ENCODE measurements around the gene NTN4.
"Not testable (repeated sequence)": the region's sequence is repeated elsewhere in the genome, so short reads cannot be mapped to it uniquely, and the experiment has no call there.

Gene NTN4

DNA sequence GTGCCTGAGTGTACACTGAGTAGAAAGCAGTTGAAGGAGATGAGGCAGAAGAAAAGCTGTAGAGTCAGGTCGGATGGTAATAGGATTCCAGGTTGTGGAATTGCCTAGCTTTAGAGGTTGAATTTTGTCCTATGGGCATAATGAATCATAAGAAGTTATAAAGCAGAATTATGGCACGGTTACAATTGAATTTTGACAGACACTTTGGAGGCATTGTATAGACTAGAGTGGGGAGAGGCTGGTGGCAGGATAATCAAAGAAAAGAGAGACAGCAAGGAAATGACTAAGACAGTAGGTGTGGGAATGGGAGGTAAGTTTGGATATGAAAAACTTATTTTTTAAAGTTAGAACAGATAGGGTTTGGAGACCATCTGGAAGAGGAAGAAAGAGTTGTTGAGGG lies 102.6 kb downstream of the NTN4 start:
- Mint-ChIP-seq H3K4me1 (ENCODE audit: low read depth) (no peaks in the 10 kb centered on the region), H3K27ac (no peak overlapping the region), H3K9me3 (ENCODE audit: low read depth) (no peaks in the 10 kb centered on the region), H3K4me3 (no peak overlapping the region), H3K27me3 (no peaks in the 10 kb centered on the region), H3K36me3 (no peaks in the 10 kb centered on the region)

DNA sequence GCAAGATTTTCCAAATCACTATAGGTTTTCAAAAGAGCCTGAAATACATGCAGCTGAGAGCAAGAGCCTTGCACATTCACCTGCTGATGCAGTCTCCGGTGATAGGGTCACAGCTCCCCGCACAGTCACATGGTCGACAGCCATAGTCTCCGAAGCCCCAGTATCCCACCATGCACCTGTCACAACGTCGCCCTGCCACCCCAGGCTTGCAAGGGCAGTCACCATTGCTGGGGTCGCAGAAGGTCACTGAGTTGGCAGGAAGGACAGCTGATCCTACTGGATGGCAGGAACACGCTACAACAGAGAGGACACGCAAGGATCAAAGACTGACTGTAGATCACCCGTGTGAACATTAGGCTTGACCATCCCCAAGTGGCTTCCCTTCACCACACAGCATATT lies 107.1 kb downstream of the NTN4 start:
- no peaks in the 10 kb centered on the region for H3K27me3 Mint-ChIP-seq
- no peak overlapping the region for H3K4me3 Mint-ChIP-seq
- no peaks in the 10 kb centered on the region for H3K4me1 Mint-ChIP-seq (ENCODE audit: low read depth)
- H3K36me3 Mint-ChIP-seq: no peaks in the 10 kb centered on the region
- H3K9me3 Mint-ChIP-seq (ENCODE audit: low read depth): no peaks in the 10 kb centered on the region
- no peak overlapping the region for H3K27ac Mint-ChIP-seq

DNA sequence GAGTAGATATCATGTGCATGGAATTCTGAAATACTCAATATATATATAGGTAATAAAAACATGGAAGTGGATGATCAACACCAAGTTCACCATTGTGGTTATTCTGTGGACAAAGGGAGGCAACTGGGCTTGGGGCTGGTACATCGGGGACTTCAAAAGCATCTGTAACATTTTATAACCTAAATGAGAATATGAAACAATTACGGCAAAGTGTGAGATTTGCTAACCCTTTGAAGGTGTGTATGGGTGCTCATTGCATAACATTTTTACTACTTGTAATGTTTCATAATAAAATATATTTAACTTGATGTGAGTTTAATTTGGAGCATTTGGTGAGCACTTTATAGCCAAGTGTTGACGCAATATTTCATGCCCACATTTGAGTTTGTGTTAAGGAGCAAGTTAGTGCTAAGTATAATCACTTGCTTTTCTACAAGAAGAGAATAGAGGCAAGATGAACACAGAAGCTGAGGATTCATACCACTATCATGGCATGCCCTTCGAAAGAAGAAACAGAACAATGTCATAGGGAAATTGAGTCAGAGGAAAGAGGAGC lies 109.3 kb downstream of the NTN4 start:
- Mint-ChIP-seq H3K27me3 (no peaks in the 10 kb centered on the region), H3K36me3 (no peaks in the 10 kb centered on the region), H3K9me3 (ENCODE audit: low read depth) (no peaks in the 10 kb centered on the region)

DNA sequence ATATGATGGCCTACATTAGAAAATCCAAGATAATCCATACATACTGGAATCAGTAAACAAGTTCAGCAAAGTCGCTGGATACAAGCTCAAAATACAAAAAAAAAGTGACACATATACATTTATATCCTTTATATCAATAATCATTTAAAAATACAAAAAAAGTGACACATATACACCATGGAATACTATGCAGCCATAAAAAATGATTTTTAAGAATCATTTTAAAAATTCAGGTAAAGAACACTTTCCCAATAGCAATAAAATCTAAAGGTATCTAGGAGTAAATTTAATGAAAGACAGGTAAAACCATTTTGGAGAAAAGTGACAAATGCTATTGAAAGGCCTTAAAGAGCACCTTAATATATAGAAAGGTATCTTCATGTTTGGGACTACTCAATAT lies 111.9 kb downstream of the NTN4 start:
- no peaks in the 10 kb centered on the region for H3K27me3 Mint-ChIP-seq

More for the DNA sequence above, 109.3 kb downstream of the NTN4 start:
- H3K27ac Mint-ChIP-seq: no peak overlapping the region
- H3K4me3 Mint-ChIP-seq: no peak overlapping the region
- no peaks in the 10 kb centered on the region for H3K4me1 Mint-ChIP-seq (ENCODE audit: low read depth)

DNA sequence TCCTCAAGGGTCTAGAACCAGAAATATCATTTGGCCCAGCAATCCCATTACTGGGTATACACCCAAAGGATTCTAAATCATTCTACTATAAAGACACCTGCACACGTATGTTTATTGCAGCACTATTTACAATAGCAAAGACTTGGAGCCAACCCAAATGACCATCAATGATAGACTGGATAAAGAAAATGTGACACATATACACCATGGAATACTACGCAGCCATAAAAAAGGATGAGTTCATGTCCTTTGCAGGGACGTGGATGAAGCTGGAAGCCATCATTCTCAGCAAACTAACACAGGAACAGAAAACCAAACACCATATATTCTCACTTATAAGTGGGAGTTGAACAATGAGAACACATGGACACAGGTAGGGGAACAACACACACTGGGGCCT lies 112.8 kb downstream of the NTN4 start:
- not testable (repeated sequence) for H3K9me3 Mint-ChIP-seq (ENCODE audit: low read depth); H3K27ac Mint-ChIP-seq; H3K4me1 Mint-ChIP-seq (ENCODE audit: low read depth); H3K27me3 Mint-ChIP-seq; H3K4me3 Mint-ChIP-seq; H3K36me3 Mint-ChIP-seq

More for the DNA sequence above, 111.9 kb downstream of the NTN4 start:
- no peak overlapping the region for H3K27ac Mint-ChIP-seq
- no peak overlapping the region for H3K4me3 Mint-ChIP-seq
- H3K36me3 Mint-ChIP-seq: no peaks in the 10 kb centered on the region
- no peaks in the 10 kb centered on the region for H3K9me3 Mint-ChIP-seq (ENCODE audit: low read depth)
- H3K4me1 Mint-ChIP-seq (ENCODE audit: low read depth): no peaks in the 10 kb centered on the region

DNA sequence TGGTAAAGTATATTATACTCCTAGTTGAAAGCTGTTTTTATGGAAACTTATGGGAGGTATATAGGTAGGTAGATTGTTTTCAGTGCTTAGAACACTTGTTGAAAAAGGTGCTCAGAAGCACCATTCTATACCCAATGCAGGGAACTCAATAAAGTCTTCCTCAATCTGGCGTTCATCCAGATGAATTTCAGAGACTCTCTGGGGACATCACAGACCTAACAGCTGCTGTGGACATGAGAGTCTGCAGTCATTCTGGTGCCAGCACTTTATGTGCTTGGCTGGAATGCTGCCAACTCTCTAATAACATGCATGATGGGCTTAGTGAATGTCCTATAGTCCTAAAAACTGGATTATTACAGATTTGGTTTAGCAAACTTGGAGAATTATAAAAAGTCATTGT lies 115.9 kb downstream of the NTN4 start:
- Mint-ChIP-seq H3K9me3 (ENCODE audit: low read depth) (no peaks in the 10 kb centered on the region), H3K27ac (no peak overlapping the region), H3K36me3 (no peaks in the 10 kb centered on the region), H3K4me3 (no peak overlapping the region), H3K27me3 (no peaks in the 10 kb centered on the region), H3K4me1 (ENCODE audit: low read depth) (no peaks in the 10 kb centered on the region)

DNA sequence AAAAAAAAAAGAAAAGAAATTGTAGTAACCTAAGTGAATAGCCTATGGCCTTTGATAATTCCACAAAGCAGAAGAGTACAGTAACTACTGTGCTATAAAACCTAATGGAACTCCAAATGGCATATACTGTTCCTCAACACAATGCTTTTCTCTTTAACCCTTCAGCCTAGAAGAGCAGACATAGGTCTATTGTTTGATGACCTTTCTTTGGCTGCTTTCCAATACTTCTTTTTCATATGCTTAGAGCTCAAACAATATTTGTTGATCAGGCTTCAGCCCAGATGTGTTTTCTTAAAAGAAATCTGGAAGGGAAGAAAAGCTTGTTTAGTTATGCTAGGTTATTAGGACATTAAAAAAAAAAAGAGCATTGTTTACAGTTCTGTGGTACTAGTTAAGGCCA lies 116.4 kb downstream of the NTN4 start:
- H3K4me1 Mint-ChIP-seq (ENCODE audit: low read depth): no peaks in the 10 kb centered on the region
- no peaks in the 10 kb centered on the region for H3K36me3 Mint-ChIP-seq
- H3K4me3 Mint-ChIP-seq: no peak overlapping the region
- H3K27ac Mint-ChIP-seq: no peak overlapping the region
- no peaks in the 10 kb centered on the region for H3K27me3 Mint-ChIP-seq
- H3K9me3 Mint-ChIP-seq (ENCODE audit: low read depth): no peaks in the 10 kb centered on the region

DNA sequence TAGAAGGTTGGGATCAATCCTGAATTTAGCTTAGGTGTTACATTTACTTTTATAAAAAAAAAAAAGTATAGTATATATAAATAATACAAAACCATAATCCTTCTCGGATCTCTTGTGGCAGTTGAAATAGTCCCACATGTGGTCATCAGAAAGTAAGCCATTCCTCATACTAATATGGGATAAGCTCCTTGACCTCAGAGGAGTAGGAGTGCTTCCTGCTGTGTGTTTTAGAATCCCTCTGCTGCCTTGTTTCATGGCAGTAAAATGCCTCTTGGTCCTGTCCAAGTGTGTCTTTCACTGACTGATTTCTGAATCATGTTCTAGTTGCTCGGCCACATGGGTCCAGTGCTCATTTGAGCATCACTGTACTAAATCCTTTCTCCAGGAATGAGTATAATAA lies 117.0 kb downstream of the NTN4 start:
- no peaks in the 10 kb centered on the region for H3K9me3 Mint-ChIP-seq (ENCODE audit: low read depth)
- H3K27me3 Mint-ChIP-seq: no peaks in the 10 kb centered on the region
- H3K27ac Mint-ChIP-seq: no peak overlapping the region
- H3K4me3 Mint-ChIP-seq: no peak overlapping the region
- H3K4me1 Mint-ChIP-seq (ENCODE audit: low read depth): no peaks in the 10 kb centered on the region
- H3K36me3 Mint-ChIP-seq: no peaks in the 10 kb centered on the region

DNA sequence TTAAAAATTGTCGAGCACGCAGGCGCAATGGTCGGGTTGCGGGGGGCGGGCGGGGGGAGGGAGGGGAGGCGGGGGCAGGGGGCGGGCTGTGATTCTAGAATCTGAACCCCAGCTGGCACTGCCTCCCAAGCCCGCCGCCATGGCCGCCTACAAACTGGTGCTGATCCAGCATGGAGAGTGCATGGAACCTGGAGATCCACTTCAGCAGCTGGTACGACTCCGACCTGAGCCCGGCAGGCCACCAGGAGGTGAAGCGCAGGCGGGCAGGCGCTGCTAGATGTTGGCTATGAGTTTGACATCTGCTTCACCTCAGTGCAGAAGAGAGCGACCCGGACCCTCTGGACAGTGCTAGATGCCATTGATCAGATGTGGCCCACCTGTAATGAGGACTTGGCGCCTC lies 118.4 kb downstream of the NTN4 start:
- H3K27me3 Mint-ChIP-seq: no peaks in the 10 kb centered on the region
- no peaks in the 10 kb centered on the region for H3K9me3 Mint-ChIP-seq (ENCODE audit: low read depth)
- no peaks in the 10 kb centered on the region for H3K4me1 Mint-ChIP-seq (ENCODE audit: low read depth)
- H3K27ac Mint-ChIP-seq: no peak overlapping the region
- no peaks in the 10 kb centered on the region for H3K36me3 Mint-ChIP-seq
- no peak overlapping the region for H3K4me3 Mint-ChIP-seq

DNA sequence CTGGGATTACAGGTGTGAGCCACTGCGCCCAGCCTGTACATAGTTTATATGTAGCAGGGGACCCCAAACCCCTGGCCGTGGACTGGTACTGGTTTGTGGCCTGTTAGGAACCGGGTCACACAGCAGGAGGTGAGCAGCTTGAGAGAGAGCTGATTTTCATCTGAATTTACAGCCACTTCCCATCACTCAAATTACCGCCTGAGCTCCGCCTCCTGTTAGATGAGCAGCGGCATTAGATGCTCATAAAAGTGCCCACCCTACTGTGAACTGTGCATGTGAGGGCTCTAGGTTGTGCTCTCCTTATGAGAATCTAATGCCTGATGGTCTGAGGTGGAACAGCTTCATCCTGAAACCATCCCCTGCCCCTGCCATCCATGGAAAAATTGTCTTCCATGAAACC lies 119.3 kb downstream of the NTN4 start:
- no peak overlapping the region for H3K4me3 Mint-ChIP-seq
- no peaks in the 10 kb centered on the region for H3K9me3 Mint-ChIP-seq (ENCODE audit: low read depth)
- H3K27ac Mint-ChIP-seq: no peak overlapping the region
- no peaks in the 10 kb centered on the region for H3K4me1 Mint-ChIP-seq (ENCODE audit: low read depth)
- peaks cover 2% of the 10 kb centered on the region for H3K27me3 Mint-ChIP-seq
- H3K36me3 Mint-ChIP-seq: no peaks in the 10 kb centered on the region

DNA sequence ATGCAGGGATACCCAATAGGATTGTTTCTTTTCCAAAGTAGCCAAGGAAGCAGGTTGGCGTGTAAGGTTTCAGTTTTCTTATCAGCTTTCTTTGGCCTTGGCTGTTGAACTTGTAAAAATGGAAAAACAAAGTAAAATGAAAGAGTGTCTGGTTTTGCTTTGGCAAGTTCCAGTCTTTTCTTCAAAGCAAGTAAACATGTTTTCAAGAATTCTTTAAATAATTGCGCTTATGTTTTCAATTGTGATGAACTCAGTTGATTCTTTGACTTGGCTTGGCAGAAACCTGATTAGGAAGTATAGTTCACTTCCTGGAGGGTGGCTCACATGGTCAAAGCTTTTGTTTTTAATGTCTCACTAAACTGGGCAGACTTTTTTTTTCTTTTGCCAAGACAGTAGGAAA lies 127.0 kb downstream of the NTN4 start:
- Mint-ChIP-seq H3K4me3 (no peak overlapping the region), H3K27me3 (peaks cover 2% of the 10 kb centered on the region)

DNA sequence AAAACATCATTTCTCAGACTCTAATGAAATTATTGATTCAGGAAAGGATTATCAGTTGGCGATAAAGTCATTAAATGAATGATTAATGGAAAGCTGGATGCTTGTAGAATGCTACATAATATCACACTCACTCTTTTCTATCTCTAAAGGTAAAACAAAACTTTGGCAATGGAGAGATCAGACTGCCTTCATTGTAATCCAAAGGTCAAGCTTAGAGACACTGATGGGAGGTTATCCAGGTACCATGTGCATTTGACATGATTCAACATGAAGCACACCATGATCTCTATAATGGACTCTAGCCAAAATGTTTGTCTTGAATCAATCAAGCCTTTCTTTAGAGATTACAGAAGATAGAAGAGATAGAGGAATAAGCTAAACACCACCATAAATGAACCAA lies 129.2 kb downstream of the NTN4 start:
- Mint-ChIP-seq H3K4me3 (no peak overlapping the region), H3K9me3 (ENCODE audit: low read depth) (no peaks in the 10 kb centered on the region), H3K27ac (no peak overlapping the region), H3K4me1 (ENCODE audit: low read depth) (no peaks in the 10 kb centered on the region), H3K36me3 (no peaks in the 10 kb centered on the region), H3K27me3 (no peaks in the 10 kb centered on the region)

More for the DNA sequence above, 127.0 kb downstream of the NTN4 start:
- no peak overlapping the region for H3K27ac Mint-ChIP-seq
- no peaks in the 10 kb centered on the region for H3K9me3 Mint-ChIP-seq (ENCODE audit: low read depth)
- H3K36me3 Mint-ChIP-seq: no peaks in the 10 kb centered on the region
- H3K4me1 Mint-ChIP-seq (ENCODE audit: low read depth): no peaks in the 10 kb centered on the region

DNA sequence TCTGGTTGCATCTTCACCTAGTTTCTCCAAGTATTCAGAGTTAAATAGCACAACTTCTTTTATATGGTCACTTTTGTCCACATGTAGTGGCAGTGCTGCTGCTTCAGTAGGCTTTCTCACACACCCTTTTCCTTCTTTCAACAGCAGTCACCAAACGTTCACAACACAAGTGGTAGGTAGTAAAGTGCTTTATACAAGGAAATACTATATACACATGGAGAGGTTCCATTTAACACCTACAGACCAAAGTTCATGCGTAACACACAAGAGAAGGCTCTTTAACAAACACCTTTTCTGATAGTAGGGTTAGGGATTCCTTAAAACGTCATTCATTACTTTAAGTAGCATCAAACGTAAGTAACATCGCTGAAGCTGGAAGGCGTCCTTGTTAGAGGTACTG lies 132.2 kb downstream of the NTN4 start:
- no peaks in the 10 kb centered on the region for H3K9me3 Mint-ChIP-seq (ENCODE audit: low read depth)
- no peak overlapping the region for H3K27ac Mint-ChIP-seq
- H3K4me1 Mint-ChIP-seq (ENCODE audit: low read depth): no peaks in the 10 kb centered on the region
- no peaks in the 10 kb centered on the region for H3K36me3 Mint-ChIP-seq
- no peaks in the 10 kb centered on the region for H3K27me3 Mint-ChIP-seq
- H3K4me3 Mint-ChIP-seq: no peak overlapping the region

DNA sequence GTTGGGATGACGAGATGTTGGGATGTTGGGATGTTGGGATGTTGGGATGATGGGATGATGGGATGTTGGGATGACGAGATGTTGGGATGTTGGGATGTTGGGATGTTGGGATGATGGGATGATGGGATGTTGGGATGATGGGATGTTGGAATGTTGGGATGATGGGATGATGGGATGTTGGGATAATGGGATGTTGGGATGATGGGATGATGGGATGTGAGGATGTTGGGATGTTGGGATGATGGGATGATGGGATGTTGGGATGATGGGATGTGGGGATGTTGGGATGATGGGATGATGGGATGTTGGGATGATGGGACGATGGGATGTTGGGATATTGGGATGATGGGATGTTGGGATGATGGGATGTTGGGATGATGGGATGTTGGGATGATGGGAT lies 135.9 kb downstream of the NTN4 start:
- H3K4me1 Mint-ChIP-seq (ENCODE audit: low read depth); H3K27me3 Mint-ChIP-seq; H3K36me3 Mint-ChIP-seq; H3K9me3 Mint-ChIP-seq (ENCODE audit: low read depth); H3K4me3 Mint-ChIP-seq; H3K27ac Mint-ChIP-seq: not testable (repeated sequence)

DNA sequence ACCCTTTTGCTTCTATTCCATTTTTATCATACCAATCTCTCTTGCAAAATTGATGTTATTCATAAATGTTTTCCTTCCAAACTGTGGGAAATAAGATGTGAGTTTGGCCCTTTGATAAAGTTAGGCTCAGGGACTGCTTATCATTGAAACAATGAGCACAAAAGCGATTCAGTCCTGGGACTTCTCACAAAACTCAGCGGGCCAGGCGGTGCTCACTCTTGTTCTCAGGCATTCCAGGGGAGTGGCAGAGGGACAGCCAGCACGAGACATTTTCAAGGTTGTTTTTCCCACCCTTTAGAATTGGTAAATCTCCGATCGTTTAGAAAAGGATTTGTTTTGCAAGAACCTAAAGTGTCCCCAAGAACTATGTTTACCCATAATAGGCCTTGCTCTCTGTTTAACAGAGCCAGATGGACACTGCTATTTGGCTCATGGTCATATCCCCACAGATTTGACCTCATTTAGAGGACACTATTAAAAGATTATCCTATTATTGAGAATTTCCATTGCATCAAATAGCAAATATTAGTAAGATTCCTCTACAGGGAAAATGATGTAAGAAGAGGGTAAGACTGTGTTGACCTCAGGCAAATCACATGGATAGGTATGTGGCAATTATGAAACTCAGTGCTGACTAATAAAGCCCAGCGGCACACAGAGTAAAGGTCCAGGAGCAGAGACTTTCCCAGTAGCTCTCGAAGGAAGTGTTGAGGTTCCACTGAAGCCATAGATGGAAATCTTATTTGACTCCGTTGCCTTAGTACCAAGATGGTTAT lies 136.6 kb downstream of the NTN4 start:
- Mint-ChIP-seq H3K9me3 (ENCODE audit: low read depth) (no peaks in the 10 kb centered on the region), H3K27ac (no peak overlapping the region), H3K27me3 (peaks cover 1% of the 10 kb centered on the region), H3K4me3 (no peak overlapping the region), H3K4me1 (ENCODE audit: low read depth) (no peaks in the 10 kb centered on the region), H3K36me3 (no peaks in the 10 kb centered on the region)

DNA sequence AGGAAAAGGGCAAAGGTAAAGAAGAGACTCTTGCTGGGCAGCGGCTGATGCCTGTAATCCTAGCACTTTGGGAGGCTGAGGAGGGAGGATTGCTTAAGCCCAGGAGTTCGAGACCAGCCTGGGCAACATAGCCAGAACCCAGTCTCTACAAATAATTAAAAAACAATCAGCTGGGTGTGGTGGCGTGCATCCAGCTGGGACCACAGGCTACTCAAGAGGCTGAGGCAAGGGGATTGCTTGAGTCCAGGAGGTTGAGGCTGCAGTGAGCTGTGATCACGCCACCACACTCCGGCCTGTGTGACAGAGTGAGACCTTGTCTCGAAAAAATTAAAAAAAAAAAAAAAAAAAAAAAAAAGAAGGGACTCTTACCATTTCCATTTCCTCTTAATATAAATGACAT lies 138.9 kb downstream of the NTN4 start:
- Mint-ChIP-seq H3K9me3 (ENCODE audit: low read depth) (no peaks in the 10 kb centered on the region), H3K4me1 (ENCODE audit: low read depth) (no peaks in the 10 kb centered on the region), H3K27me3 (peaks cover 3% of the 10 kb centered on the region), H3K4me3 (no peak overlapping the region), H3K36me3 (no peaks in the 10 kb centered on the region), H3K27ac (no peak overlapping the region)
